ENCODE data around the gene BBX.

The BBX gene

GRCh38 chr3:107740992-107741896 is 218.5 kb downstream of the BBX start:
- Histone ChIP-seq H3K9me3 (ENCODE audit: control insufficient read depth, low read length) (no peaks in the 10 kb centered on the region), H3K27ac (ENCODE audit: low read depth, low read length, severe bottlenecking) (no peak overlapping the region), H3K4me1 (ENCODE audit: control insufficient read depth, insufficient read depth, low read length, poor library complexity, severe bottlenecking) (peaks cover 7% of the 10 kb centered on the region), H3K4me3 (ENCODE audit: extremely low read depth, insufficient read depth, low read length, poor library complexity, severe bottlenecking) (no peak overlapping the region), H3K36me3 (ENCODE audit: control insufficient read depth, insufficient read depth, low read length) (no peaks in the 10 kb centered on the region)
- 85 to 100% methylated on average over 1 to 3 of the region's 6 CpGs for WGBS, 2 experiments (ENCODE audit: insufficient coverage in 2 of 2)

- H3K4me1 ChIP-seq (ENCODE audit: control insufficient read depth, insufficient read depth, low read length, poor library complexity, severe bottlenecking) = no peaks in the 10 kb centered on the region
- no peak overlapping the region for H3K27ac ChIP-seq (ENCODE audit: low read depth, low read length, severe bottlenecking)
- H3K4me3 ChIP-seq (ENCODE audit: extremely low read depth, insufficient read depth, low read length, poor library complexity, severe bottlenecking) = no peak overlapping the region
- no peaks in the 10 kb centered on the region for H3K36me3 ChIP-seq (ENCODE audit: control insufficient read depth, insufficient read depth, low read length)
- 91 to 98% methylated on average over 4 of the region's 4 CpGs for WGBS, 2 experiments (ENCODE audit: insufficient coverage in 2 of 2)
- no peaks in the 10 kb centered on the region for H3K9me3 ChIP-seq (ENCODE audit: control insufficient read depth, low read length)
Measured at GRCh38 chr3:107745354-107745753, 222.6 kb downstream of the BBX start.

- Histone ChIP-seq H3K4me3 (ENCODE audit: extremely low read depth, insufficient read depth, low read length, poor library complexity, severe bottlenecking) (no peak overlapping the region), H3K9me3 (ENCODE audit: control insufficient read depth, low read length) (no peaks in the 10 kb centered on the region), H3K4me1 (ENCODE audit: control insufficient read depth, insufficient read depth, low read length, poor library complexity, severe bottlenecking) (peaks cover 16% of the 10 kb centered on the region), H3K27ac (ENCODE audit: low read depth, low read length, severe bottlenecking) (no peak overlapping the region), H3K36me3 (ENCODE audit: control insufficient read depth, insufficient read depth, low read length) (no peaks in the 10 kb centered on the region)
- 72 to 94% methylated on average over 1 to 2 of the region's 3 CpGs for whole genome bisulfite sequencing, 2 experiments (ENCODE audit: insufficient coverage in 2 of 2)
Measured at GRCh38 chr3:107752202-107752990, 229.6 kb downstream of the BBX start.

GRCh38 chr3:107753494-107753893 is 230.7 kb downstream of the BBX start:
- Histone ChIP-seq H3K4me1 (ENCODE audit: control insufficient read depth, insufficient read depth, low read length, poor library complexity, severe bottlenecking) (peaks cover 16% of the 10 kb centered on the region), H3K27ac (ENCODE audit: low read depth, low read length, severe bottlenecking) (no peak overlapping the region), H3K4me3 (ENCODE audit: extremely low read depth, insufficient read depth, low read length, poor library complexity, severe bottlenecking) (no peak overlapping the region), H3K36me3 (ENCODE audit: control insufficient read depth, insufficient read depth, low read length) (peaks cover 4% of the 10 kb centered on the region), H3K9me3 (ENCODE audit: control insufficient read depth, low read length) (no peaks in the 10 kb centered on the region)
- WGBS, 2 experiments (ENCODE audit: insufficient coverage in 2 of 2) = 0 to 8% methylated on average over 1 of the region's 2 CpGs

GRCh38 chr3:107753976-107754375 is 231.2 kb downstream of the BBX start:
- Histone ChIP-seq H3K4me1 (ENCODE audit: control insufficient read depth, insufficient read depth, low read length, poor library complexity, severe bottlenecking) (peaks cover 16% of the 10 kb centered on the region), H3K27ac (ENCODE audit: low read depth, low read length, severe bottlenecking) (no peak overlapping the region), H3K36me3 (ENCODE audit: control insufficient read depth, insufficient read depth, low read length) (peaks cover 4% of the 10 kb centered on the region), H3K9me3 (ENCODE audit: control insufficient read depth, low read length) (no peaks in the 10 kb centered on the region), H3K4me3 (ENCODE audit: extremely low read depth, insufficient read depth, low read length, poor library complexity, severe bottlenecking) (no peak overlapping the region)
- 89% methylated on average over 2 of the region's 4 CpGs; no CpG with 5 or more reads in 1 of the 2 experiments for WGBS, 2 experiments (ENCODE audit: insufficient coverage in 2 of 2)

- H3K4me3 ChIP-seq (ENCODE audit: extremely low read depth, insufficient read depth, low read length, poor library complexity, severe bottlenecking) = no peak overlapping the region
- 73% methylated on average over 2 of the region's 2 CpGs; no CpG with 5 or more reads in 1 of the 2 experiments for WGBS, 2 experiments (ENCODE audit: insufficient coverage in 2 of 2)
- no peak overlapping the region for H3K27ac ChIP-seq (ENCODE audit: low read depth, low read length, severe bottlenecking)
- H3K9me3 ChIP-seq (ENCODE audit: control insufficient read depth, low read length) = no peaks in the 10 kb centered on the region
- H3K36me3 ChIP-seq (ENCODE audit: control insufficient read depth, insufficient read depth, low read length) = peaks cover 4% of the 10 kb centered on the region
- peaks cover 16% of the 10 kb centered on the region for H3K4me1 ChIP-seq (ENCODE audit: control insufficient read depth, insufficient read depth, low read length, poor library complexity, severe bottlenecking)
Measured at GRCh38 chr3:107756649-107757048, 233.9 kb downstream of the BBX start.

GRCh38 chr3:107757140-107757539 is 234.4 kb downstream of the BBX start:
- peaks cover 16% of the 10 kb centered on the region for H3K4me1 ChIP-seq (ENCODE audit: control insufficient read depth, insufficient read depth, low read length, poor library complexity, severe bottlenecking)
- no peak overlapping the region for H3K4me3 ChIP-seq (ENCODE audit: extremely low read depth, insufficient read depth, low read length, poor library complexity, severe bottlenecking)
- H3K27ac ChIP-seq (ENCODE audit: low read depth, low read length, severe bottlenecking) = no peak overlapping the region
- WGBS, 2 experiments (ENCODE audit: insufficient coverage in 2 of 2) = no CpG with 5 or more reads among the region's 2 CpGs
- peaks cover 4% of the 10 kb centered on the region for H3K36me3 ChIP-seq (ENCODE audit: control insufficient read depth, insufficient read depth, low read length)
- H3K9me3 ChIP-seq (ENCODE audit: control insufficient read depth, low read length) = no peaks in the 10 kb centered on the region

GRCh38 chr3:107760144-107760543 is 237.4 kb downstream of the BBX start:
- no peak overlapping the region for H3K27ac ChIP-seq (ENCODE audit: low read depth, low read length, severe bottlenecking)
- peaks cover 11% of the 10 kb centered on the region for H3K4me1 ChIP-seq (ENCODE audit: control insufficient read depth, insufficient read depth, low read length, poor library complexity, severe bottlenecking)
- no peak overlapping the region for H3K4me3 ChIP-seq (ENCODE audit: extremely low read depth, insufficient read depth, low read length, poor library complexity, severe bottlenecking)
- no peaks in the 10 kb centered on the region for H3K9me3 ChIP-seq (ENCODE audit: control insufficient read depth, low read length)
- peaks cover 4% of the 10 kb centered on the region for H3K36me3 ChIP-seq (ENCODE audit: control insufficient read depth, insufficient read depth, low read length)

GRCh38 chr3:107761391-107761790 is 238.6 kb downstream of the BBX start:
- Histone ChIP-seq H3K27ac (ENCODE audit: low read depth, low read length, severe bottlenecking) (no peak overlapping the region), H3K36me3 (ENCODE audit: control insufficient read depth, insufficient read depth, low read length) (peaks cover 7% of the 10 kb centered on the region), H3K4me1 (ENCODE audit: control insufficient read depth, insufficient read depth, low read length, poor library complexity, severe bottlenecking) (peaks cover 7% of the 10 kb centered on the region), H3K4me3 (ENCODE audit: extremely low read depth, insufficient read depth, low read length, poor library complexity, severe bottlenecking) (no peak overlapping the region), H3K9me3 (ENCODE audit: control insufficient read depth, low read length) (no peaks in the 10 kb centered on the region)
- 87 to 89% methylated on average over 2 of the region's 2 CpGs for WGBS, 2 experiments (ENCODE audit: insufficient coverage in 2 of 2)

- Histone ChIP-seq H3K9me3 (ENCODE audit: control insufficient read depth, low read length) (no peaks in the 10 kb centered on the region), H3K4me1 (ENCODE audit: control insufficient read depth, insufficient read depth, low read length, poor library complexity, severe bottlenecking) (no peaks in the 10 kb centered on the region), H3K36me3 (ENCODE audit: control insufficient read depth, insufficient read depth, low read length) (peaks cover 3% of the 10 kb centered on the region), H3K27ac (ENCODE audit: low read depth, low read length, severe bottlenecking) (no peak overlapping the region), H3K4me3 (ENCODE audit: extremely low read depth, insufficient read depth, low read length, poor library complexity, severe bottlenecking) (no peak overlapping the region)
- 93 to 100% methylated on average over 2 of the region's 6 CpGs for WGBS, 2 experiments (ENCODE audit: insufficient coverage in 2 of 2)
Measured at GRCh38 chr3:107765524-107765923, 242.8 kb downstream of the BBX start.
